OCI-LY1 (cell line): Measurements from ENCODE around the gene ELK3.

ENCODE experiments used
- H2AFZ ChIP-seq: fragments of 200-600 bp; sonication (generic), shearing (Covaris generic); 2 replicates; pipeline ENCODE4 v1.6.0; 2014; ENCODE audit warnings: antibody characterized with exemption, mild to moderate bottlenecking, low read length
- H3F3A ChIP-seq: fragments of 200-600 bp; sonication (generic), shearing (Covaris generic); 2 replicates; pipeline ENCODE4 v1.6.0; 2014; ENCODE audit warnings: mild to moderate bottlenecking, antibody characterized with exemption, low read length, moderate library complexity; ENCODE audit not compliant: insufficient read depth
- H3K27ac ChIP-seq: fragments of 200-600 bp; sonication (generic); 2 replicates; pipeline ENCODE4 v1.5.1; 2014; ENCODE audit warnings: low read length, mixed run types, mild to moderate bottlenecking, low read depth; ENCODE audit not compliant: poor library complexity, severe bottlenecking
- H3K27me3 ChIP-seq: fragments of 200-600 bp; sonication (generic); 2 replicates; pipeline ENCODE4 v1.6.0; 2014; ENCODE audit warnings: antibody characterized with exemption, mild to moderate bottlenecking, low read length, moderate library complexity; ENCODE audit not compliant: insufficient read depth
- H3K36me3 ChIP-seq: fragments of 200-600 bp; sonication (generic); 2 replicates; pipeline ENCODE4 v1.6.1; 2014; ENCODE audit warnings: mild to moderate bottlenecking, antibody characterized with exemption, low read length, moderate library complexity, mixed read lengths; ENCODE audit not compliant: insufficient read depth
- H3K4me1 ChIP-seq: fragments of 200-600 bp; sonication (generic); 2 replicates; pipeline ENCODE4 v1.5.1; 2014; ENCODE audit warnings: mild to moderate bottlenecking, low read length, moderate library complexity; ENCODE audit not compliant: insufficient read depth, severe bottlenecking
- H3K4me2 ChIP-seq: fragments of 200-600 bp; sonication (generic), shearing (Covaris generic); 2 replicates; pipeline ENCODE4 v1.6.1; 2014; ENCODE audit warnings: low read length
- H3K4me3 ChIP-seq: fragments of 200-600 bp; sonication (generic); 2 replicates; pipeline ENCODE4 v1.5.1; 2014; ENCODE audit warnings: low read length, low read depth, mild to moderate bottlenecking, mixed read lengths; ENCODE audit not compliant: poor library complexity, severe bottlenecking
- H3K79me2 ChIP-seq: fragments of 200-600 bp; shearing (Covaris generic); 2 replicates; pipeline ENCODE4 v1.6.1; 2016; ENCODE audit warnings: mixed run types, low read length, mixed read lengths; ENCODE audit not compliant: insufficient read depth
- H3K9ac ChIP-seq: fragments of 200-600 bp; sonication (generic), shearing (Covaris generic); 2 replicates; pipeline ENCODE4 v1.6.1; 2014; ENCODE audit warnings: mild to moderate bottlenecking, low read length, mixed read lengths
- H3K9me2 ChIP-seq: fragments of 200-600 bp; sonication (generic), shearing (Covaris generic); 2 replicates; pipeline ENCODE4 v1.6.1; 2014; ENCODE audit warnings: low read depth, mild to moderate bottlenecking, low read length, mixed read lengths
- H3K9me3 ChIP-seq: fragments of 200-600 bp; shearing (Covaris generic); 2 replicates; pipeline ENCODE4 v1.6.1; 2014; ENCODE audit warnings: low read length, mixed read lengths
- H4K20me1 ChIP-seq: fragments of 200-600 bp; sonication (generic), shearing (Covaris generic); 2 replicates; pipeline ENCODE4 v1.6.0; 2016; ENCODE audit warnings: mild to moderate bottlenecking, low read length; ENCODE audit not compliant: insufficient read depth
- CTCF ChIP-seq: fragments of 200-600 bp; sonication (generic), shearing (Covaris generic); IDR thresholded peaks from 2 replicates; pipeline ENCODE4 v1.5.1; 2017; ENCODE audit warnings: mild to moderate bottlenecking, antibody characterized with exemption, low read length, moderate library complexity, mixed read lengths
- EZH2 ChIP-seq: fragments of 200-600 bp; sonication (generic), shearing (Covaris generic); IDR thresholded peaks from 2 replicates; pipeline ENCODE4 v1.8.0; 2017; ENCODE audit warnings: borderline replicate concordance, mixed run types, mild to moderate bottlenecking, antibody characterized with exemption, low read length, moderate library complexity, mixed read lengths

ELK3 gene

GRCh38 chr12:96164951-96165811, 29.0 kb upstream of the ELK3 start:
- Histone ChIP-seq H3K27ac (no peak overlapping the region), H3K4me3 (no peak overlapping the region)

GRCh38 chr12:96166765-96167164, 27.4 kb upstream of the ELK3 start:
- no peaks in the 10 kb centered on the region for H3K36me3 ChIP-seq
- H3K4me2 ChIP-seq: no peak overlapping the region
- H2AFZ ChIP-seq: no peak overlapping the region
- H3K9ac ChIP-seq: no peak overlapping the region
- no peaks in the 10 kb centered on the region for H3F3A ChIP-seq
- no peak overlapping the region for H3K4me3 ChIP-seq
- no peaks in the 10 kb centered on the region for H4K20me1 ChIP-seq
- no peaks in the 10 kb centered on the region for H3K27me3 ChIP-seq
- H3K79me2 ChIP-seq: no peaks in the 10 kb centered on the region
- H3K27ac ChIP-seq: no peak overlapping the region
- TF ChIP-seq CTCF (no peak), EZH2 (no peak)
- no peaks in the 10 kb centered on the region for H3K4me1 ChIP-seq
- no peaks in the 10 kb centered on the region for H3K9me3 ChIP-seq
- no peaks in the 10 kb centered on the region for H3K9me2 ChIP-seq

More at GRCh38 chr12:96164951-96165811, 29.0 kb upstream of the ELK3 start:
- Histone ChIP-seq H3K9ac (no peak overlapping the region), H3K4me2 (no peak overlapping the region), H2AFZ (no peak overlapping the region), H4K20me1 (no peaks in the 10 kb centered on the region), H3K36me3 (no peaks in the 10 kb centered on the region), H3K27me3 (no peaks in the 10 kb centered on the region), H3K9me3 (no peaks in the 10 kb centered on the region), H3K9me2 (no peaks in the 10 kb centered on the region), H3F3A (no peaks in the 10 kb centered on the region), H3K79me2 (no peaks in the 10 kb centered on the region), H3K4me1 (no peaks in the 10 kb centered on the region)
- no peak for TF ChIP-seq EZH2
- no peak for TF ChIP-seq CTCF

- Histone ChIP-seq H3K4me3 (no peak overlapping the region), H4K20me1 (no peaks in the 10 kb centered on the region), H3K9ac (no peak overlapping the region)
These were observed 26.7 kb upstream of the ELK3 start for GRCh38 chr12:96167492-96167891.

More at GRCh38 chr12:96167492-96167891, 26.7 kb upstream of the ELK3 start:
- no peaks in the 10 kb centered on the region for H3K4me1 ChIP-seq
- H3K79me2 ChIP-seq: no peaks in the 10 kb centered on the region
- no peak for TF ChIP-seq EZH2
- TF ChIP-seq CTCF: no peak
- peaks cover 1% of the 10 kb centered on the region; the same call in 1 of the 2 replicates for H3K27me3 ChIP-seq
- H2AFZ ChIP-seq: no peak overlapping the region
- no peaks in the 10 kb centered on the region for H3K9me3 ChIP-seq
- no peaks in the 10 kb centered on the region for H3K36me3 ChIP-seq
- no peaks in the 10 kb centered on the region for H3F3A ChIP-seq
- no peaks in the 10 kb centered on the region for H3K9me2 ChIP-seq
- no peak overlapping the region for H3K27ac ChIP-seq
- H3K4me2 ChIP-seq: no peak overlapping the region
